Stimulated activated CD4-positive, alpha-beta T cell treated with anti-CD3 and anti-CD28 coated beads, Interleukin-1b, Interleukin-23, amount 100 ng/mL, for 48 hours (primary cell): ENCODE data around the gene PDZD7.

ENCODE experiments used
- DNase-seq: peaks from one replicate; pipeline ENCODE4 v3.0.0-alpha.2; 2020

Gene PDZD7

DNA sequence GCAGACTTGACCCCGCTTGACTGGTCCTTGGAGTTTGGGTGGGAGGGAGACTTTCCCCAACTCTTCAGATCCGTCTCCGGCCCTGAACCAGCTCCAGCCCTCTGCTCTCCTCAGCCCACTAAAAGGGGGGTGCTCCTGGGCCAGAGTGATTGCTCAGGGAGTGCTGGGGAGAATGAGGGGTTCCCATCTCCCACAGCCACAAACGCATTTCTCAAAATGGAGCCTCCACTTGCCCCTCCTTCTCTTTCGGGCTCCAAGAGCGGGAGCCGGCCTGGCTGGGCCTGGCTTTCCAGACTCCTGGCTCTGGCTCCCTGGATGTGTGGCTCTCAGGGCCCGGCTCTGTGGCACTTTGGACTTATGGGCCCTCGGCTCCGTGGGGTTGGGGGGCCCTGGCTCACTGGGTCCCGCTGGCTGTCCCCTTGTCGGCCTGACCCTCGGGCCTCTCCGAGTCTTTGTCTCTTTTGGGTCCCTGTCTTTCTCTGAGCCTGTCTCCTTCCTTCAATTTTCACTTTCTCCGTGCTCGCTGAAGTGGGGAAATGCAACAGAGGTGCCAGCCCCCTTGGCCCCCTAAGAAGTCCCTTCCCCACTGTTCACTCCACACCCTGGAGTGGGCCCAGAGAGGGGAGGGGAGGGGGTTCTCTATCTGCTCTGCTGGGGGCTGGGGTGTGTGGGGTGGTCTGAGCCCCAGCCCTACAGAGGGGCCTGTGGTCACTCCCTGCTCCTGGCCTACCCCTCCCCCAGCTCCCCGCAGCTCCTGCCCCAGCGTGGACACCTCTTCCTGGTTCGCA is 30.6 kb downstream of the PDZD7 start:
- DNase-seq, result no peak

DNA sequence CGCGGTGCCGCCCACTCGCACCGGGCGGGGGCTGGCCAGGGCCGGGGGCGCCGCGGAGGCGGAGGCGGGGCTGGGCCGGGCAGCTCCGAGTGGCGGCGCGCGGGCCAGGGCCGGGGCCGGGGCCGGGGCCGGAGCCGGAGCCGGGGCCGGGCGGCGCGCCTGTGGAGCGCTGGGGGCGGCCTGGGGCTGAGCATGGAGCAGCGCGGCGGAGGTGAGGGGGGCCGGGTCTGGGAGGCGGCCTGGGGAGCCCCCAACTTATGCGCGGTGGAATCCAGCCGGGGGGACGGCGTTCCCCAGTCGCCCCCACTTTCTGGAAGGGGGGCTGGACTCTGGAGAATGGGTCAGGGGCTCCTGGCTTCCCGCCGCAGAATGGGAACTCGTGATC is 31.2 kb downstream of the PDZD7 start, which contains the start of gene LZTS2:
TSS of gene LZTS2 (plus strand) at position 67 of the 385 bp plus-strand sequence. CDS start 2,731 bp downstream, outside the sequence.
- DNase-seq, result no peak

DNA sequence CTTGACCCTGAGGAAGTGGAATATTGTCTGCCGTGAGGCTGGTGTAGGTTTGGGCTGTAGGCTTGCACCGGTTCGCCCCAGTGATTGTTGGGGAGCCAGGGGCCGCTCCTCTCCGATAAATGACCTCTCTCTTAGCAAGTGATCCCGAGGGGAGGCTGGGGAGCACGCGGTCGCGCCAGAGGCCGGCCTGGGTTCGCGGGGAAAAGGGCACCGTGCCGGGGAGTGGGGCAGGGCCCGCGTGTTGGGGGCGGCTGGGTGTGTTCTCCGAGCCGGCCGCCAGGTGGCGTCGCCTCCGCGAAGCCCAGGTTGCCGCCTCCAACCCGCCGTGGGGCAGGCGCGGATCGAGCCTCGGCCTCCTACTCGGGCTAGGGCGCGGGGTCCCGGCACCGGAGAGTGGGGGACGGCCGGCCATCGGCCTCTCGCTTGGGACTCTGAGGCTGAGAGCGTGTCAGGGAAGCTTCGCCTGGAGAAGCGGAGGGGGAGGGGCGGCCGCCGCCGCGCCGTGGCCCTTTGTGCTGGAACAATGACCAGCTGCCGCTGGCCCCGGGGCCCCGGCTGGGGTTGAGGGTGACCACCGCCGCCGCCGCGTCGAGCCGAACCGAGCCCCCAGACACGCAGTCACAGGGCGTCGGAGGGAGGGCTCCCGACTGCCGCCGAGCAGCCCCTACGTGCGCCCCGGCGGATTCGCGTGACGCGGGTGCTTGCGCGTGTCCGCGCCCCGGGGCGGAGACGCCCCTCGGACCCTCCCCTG is 31.8 kb downstream of the PDZD7 start:
- DNase-seq, result peak; percentile 75

DNA sequence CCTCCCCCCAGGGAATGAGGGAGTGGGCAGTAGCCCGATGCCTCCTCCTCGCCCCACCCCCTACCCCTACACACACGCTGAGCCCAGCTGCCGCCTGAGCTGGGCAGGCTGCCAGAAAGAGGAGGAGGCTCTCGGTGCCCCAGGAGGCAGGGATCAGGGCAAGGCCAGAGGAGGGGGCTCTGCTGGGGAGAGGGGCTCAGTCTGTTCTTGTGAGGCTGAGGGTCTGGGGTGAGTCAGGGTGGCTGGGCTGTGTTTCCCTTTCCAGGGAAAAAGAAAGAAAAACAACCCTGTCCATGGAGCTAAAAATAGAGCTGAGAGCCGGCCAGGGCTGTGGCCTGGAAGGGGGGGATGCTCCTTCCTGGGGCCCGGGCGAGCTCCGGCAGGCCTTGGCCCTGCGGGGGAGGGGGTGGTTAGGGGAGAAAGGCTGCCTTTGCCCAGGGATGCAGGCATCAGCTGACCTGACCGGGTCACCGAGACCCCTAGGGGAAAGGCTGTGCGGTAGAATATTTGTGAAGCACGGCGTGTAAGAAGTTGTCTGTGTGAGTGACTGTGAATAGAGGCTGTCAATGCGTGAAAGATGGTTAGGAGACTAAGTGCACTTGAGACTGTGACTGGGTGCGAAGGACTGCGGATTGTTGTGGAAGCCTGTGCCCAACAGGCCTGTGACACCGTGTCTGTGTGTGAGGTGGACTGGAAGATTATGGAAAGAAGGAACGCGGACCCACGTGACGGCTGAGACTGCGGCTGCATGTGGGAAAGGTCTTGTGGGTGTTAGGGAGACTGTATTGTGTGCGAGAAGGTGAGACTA is 32.5 kb downstream of the PDZD7 start:
- peak; percentile 64 for DNase-seq

DNA sequence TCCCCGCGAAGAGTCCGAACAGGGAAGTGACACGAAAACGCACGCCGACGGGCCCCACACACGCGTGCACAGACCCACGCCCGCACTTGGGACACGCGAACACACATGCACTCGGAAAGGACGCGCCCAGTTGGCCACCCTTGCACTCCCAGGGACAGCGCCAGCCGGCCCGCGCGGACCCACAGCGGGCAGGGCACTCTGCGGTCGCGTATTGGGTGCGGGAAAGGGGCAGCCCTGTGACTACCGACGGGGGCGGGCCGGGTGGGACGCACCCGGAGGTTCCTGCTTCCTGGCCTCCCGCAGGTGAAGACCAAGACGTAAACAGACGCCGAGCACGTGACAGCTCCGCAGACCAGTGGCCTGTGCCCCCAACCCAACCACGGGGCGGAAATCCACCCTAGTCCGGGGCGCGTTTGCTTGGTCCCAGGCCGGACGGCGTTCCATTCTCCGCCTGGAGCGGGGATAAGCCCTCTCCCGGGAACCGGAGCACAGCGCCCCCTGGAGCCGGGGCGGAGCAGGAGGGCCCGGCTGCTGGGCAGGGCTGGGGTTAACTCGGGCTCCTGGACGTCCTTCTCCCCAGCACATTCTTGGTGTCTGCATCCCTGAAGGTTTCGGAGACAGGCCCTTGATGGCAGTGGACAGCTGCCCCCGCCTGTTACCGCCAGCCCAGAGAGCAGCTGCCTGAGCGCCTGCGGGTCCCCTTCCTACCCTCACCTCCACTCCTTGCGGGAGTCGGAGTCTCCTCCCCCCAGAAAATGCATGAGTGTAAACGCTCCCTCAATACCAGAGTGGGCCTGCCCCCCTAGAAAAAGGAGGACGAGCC is 33.4 kb downstream of the PDZD7 start:
- DNase-seq, result peak; percentile 68

DNA sequence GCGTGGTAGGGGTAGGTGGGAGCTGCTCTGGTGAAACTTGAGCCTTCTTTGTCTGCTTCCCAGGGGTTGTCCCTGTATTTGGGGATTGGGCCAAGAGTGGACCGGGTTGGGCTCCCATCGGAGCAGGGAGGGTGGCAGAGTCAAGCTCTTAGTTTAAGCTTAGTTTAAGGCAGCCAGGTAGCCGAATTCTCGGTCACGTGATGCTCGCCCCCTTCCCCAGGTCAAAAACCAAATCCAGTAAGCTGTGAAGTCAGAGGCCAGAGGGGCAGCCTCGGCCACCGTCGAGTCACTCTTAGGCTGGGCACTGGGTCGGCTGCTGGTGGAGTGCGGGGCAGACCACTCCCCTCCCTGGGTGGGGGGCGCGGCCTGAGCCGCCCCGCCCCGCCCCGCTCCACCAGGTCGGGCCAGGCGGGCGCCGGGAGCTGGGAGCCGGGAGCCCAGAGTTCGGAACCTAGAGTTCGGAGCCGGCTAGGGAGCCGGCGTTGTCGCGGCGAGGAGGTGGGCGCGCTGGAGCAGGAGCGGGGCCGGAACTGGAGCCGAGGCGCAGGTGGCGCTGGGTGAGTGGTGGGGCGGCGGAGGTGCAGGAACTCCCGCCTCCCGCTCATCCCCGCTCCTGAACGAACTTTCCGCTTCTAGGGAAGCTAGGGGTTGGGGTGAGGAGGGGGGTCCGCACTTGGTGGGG is 34.1 kb downstream of the PDZD7 start:
- DNase-seq, result peak; percentile 35

DNA sequence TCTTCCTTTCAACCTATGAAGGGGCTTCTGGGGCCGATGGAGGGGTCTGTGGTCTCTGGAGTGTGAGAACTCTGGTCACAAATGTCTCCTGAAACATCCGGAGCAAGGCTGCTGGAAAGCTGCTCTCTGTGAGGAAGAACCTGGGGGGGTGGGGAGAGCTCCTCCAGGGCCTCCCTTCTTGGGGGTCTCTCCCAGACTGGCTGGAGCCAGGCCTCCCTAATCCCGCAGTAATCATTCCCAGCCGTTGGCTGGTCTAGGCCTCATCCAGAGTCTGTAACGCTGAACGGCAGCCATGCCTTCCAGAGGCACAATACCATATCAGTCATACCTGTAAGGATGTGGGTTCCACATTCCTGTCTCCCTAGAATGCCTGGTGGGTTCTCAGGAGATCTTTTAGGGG is 35.7 kb downstream of the PDZD7 start:
- DNase-seq, result no peak

DNA sequence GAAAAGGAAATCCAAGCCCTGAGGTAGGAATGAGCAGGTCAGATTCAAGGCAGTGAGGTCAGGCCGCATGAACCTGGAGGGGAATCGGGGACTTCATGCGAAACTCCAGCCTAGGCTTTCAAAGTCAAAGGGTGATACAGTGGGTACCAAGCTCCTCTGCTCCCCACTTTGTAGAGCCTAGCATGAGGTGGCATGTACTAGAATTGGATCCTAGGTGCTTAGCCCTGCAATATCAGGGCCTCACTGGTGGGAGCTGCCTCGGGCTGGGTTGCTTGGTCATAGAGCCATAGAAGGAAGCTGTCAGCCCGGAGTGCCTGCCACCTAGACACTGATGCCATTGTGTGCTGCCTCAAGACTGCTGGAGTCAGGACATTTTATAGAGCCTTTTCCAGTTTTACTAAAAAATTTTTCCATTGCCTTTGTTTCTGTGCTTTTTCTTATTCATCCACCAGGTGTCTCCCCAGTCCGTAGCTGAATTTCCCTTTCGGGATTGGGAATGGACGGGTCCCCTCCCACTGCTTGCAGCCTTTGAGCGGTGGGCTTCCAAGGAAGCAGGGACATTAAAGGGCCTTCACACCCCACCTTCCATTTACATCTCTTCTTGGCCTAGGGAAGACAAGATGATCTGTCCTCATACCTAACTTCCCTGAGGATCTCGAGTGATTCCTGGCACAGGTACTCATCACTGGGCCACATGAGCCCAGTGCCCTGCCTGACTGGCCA is 36.8 kb downstream of the PDZD7 start:
- DNase-seq, result no peak

DNA sequence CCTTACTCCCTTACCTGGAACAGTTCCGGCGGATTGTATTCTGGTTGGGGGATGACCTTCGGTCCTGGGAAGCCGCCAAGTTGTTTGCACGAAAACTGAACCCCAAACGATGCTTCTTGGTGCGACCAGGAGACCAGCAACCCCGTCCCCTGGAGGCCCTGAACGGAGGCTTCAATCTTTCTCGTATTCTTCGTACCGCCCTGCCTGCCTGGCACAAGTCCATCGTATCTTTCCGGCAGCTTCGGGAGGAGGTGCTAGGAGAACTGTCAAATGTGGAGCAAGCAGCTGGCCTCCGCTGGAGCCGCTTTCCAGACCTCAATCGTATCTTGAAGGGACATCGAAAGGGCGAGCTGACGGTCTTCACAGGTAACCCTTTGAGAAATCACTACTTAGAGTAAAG is 41.8 kb downstream of the PDZD7 start:
- DNase-seq, result no peak

DNA sequence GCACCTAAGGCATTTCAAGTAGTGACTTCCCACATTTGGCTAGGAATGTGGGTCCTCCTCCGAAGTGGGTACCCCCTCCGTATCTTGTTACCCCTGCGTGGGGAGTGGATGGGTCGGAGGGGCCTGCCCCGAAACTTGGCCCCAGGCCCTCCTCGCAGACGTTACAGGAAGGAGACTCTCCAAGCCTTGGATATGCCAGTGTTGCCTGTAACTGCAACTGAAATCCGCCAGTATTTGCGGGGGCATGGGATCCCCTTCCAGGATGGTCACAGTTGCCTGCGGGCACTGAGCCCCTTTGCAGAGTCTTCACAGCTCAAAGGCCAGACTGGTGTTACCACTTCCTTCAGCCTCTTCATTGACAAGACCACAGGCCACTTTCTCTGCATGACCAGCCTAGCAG is 42.8 kb downstream of the PDZD7 start:
- DNase-seq, result no peak

DNA sequence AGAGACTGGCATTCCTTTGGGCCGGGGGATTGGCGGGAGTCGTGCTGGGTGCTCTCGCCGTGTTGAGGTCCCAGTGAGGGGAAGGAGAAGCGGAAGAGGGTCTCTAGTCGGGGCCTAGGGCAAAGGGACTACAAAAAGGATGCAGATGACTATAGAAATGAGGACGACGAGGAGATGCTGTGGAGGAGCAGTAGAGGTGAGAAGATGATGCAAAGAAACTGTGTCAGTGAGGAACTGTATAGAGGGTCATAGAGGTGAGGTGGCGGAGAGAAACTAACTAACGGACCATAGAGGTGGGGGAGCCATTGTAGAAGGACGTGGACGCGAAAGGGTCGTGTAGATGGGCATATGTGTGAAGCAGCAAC is 43.3 kb downstream of the PDZD7 start:
- no peak for DNase-seq

DNA sequence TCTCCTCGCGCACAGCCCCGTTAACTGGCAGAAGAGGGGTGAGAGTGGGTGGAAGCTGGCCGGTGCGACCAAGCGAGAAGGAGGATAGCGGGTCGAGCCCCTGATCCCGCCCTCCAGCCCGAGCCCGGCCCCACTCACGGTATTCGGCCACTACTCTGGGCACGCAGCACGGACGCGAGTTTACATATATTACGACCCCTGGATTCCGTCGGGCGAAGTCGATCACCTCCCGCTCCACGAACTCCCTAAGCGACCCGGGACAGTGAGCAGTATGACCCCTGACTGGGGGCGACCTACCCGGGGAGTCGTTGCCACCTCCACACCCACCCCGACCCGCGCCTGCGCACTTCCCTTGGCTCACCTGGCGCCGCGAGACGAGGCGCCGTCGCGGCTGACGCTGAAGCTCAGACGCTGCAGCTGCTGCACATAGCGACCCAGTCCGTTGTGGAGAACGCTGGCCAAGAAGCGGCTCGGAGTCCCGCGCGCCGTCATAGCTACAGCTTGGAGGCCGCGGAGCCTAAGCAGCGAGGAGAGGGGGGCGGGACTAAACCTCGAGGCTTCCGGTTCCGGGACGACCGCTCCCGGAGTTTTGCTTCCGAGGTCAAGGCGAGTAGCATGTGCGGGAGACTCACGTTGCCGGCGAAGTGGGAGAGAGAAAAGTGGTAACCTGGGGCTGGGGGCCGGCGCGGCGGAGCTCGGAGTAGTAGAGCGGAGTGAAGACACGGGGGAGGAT is 43.8 kb downstream of the PDZD7 start, which contains the start of the genes MRPL43 and TWNK:
TSS of gene MRPL43 (minus strand) at position 546 of the 733 bp plus-strand sequence. CDS start at position 492, 54 bp downstream.
TSS of gene TWNK (plus strand) at position 592 of the 733 bp plus-strand sequence. CDS start 668 bp downstream, outside the sequence.
- peak; percentile 84 for DNase-seq

DNA sequence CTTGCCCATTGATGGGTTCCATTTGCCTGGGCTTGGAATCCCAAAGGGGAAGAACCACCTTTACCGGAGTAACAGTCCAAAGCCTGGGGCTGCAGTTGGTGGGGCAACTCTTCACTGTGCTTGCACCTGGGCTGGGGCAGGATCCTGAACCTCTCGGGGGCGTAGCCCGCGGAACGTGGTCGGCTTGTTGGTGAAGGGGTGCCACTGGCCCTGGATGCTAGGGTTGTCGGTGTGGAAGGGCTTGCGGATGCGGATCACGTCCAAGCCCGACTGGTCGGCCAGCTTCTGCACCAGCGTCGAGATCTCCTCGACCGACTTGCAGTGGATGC is 44.3 kb downstream of the PDZD7 start:
- DNase-seq, result no peak

DNA sequence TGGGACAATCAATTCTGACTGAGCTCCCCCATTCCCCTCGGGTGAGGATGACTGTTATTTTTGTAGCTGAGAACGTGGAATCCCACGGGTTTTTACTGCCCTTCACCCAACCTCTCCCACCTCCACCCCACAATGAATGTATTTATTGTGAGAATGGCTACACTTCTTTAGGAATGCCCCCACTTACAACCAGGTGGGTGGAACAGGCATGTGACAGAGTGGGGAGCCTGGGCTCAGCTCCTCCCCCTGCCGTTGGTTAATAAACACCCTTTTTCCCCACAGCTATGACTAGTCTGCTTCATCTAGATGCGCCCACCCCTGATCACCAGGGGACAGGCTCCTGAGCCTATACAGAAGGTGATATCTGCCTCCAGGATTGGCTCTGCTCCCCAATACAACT is 45.6 kb downstream of the PDZD7 start:
- no peak for DNase-seq

DNA sequence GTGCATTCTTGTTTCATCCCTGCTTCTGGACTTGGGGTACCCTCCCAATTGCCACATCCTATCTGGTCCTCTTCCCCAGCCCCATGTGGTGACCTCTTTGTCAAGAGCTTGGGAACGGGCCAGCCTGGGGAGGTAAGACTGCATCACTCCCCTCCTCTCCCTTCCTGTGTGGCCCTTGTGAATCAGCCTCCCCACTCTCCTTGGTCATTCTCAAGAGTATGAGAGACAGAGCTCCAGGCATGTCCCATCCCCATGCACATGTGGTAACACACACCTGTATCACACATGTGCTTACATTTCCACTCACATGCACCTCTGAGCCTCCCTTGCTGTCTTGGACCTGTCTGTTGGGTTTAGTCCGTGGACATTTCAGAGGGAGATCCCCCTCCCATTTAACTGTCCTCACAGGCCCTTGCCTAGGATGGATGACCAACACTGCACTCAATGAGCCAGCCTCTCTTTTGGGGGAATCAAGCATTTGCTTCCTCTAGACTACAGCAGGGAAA is 46.2 kb downstream of the PDZD7 start:
- DNase-seq, result no peak

DNA sequence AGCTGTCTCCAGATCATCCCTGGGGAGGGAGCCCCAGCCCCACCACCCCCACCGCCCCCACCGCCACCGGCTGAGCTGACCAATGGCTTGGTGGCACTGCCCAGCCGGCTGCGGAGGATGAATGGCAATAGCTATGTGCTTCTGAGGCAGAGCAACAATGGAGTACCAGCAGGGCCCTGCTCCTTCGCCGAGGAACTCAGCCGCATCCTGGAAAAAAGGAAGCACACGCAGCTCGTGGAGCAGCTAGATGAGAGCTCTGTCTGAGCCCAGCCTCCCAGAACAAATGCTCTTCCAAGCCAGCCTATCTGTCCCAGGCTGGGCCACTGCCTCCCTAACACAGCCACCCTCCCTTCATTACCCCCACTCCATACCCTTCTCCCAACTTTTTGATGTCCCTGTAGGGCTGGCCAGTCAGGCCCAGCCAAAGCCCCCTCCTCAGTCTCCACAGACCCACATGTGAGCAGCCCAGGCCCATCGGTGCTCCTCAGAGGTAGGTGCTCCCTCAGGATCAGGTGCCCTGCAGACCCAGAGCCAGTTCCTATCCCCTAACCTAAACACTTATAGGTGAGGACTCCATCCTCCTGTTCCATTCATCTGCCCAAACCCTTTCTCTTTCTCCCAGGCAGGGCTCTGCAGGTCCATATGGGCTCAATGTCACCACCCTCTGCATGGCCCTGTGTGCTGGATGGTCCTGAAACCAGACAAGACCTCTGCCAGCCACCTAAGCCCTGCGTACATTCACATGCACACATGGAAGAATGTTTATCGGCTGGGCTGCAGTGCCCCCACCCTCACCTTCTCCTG is 46.9 kb downstream of the PDZD7 start:
- DNase-seq, result no peak

DNA sequence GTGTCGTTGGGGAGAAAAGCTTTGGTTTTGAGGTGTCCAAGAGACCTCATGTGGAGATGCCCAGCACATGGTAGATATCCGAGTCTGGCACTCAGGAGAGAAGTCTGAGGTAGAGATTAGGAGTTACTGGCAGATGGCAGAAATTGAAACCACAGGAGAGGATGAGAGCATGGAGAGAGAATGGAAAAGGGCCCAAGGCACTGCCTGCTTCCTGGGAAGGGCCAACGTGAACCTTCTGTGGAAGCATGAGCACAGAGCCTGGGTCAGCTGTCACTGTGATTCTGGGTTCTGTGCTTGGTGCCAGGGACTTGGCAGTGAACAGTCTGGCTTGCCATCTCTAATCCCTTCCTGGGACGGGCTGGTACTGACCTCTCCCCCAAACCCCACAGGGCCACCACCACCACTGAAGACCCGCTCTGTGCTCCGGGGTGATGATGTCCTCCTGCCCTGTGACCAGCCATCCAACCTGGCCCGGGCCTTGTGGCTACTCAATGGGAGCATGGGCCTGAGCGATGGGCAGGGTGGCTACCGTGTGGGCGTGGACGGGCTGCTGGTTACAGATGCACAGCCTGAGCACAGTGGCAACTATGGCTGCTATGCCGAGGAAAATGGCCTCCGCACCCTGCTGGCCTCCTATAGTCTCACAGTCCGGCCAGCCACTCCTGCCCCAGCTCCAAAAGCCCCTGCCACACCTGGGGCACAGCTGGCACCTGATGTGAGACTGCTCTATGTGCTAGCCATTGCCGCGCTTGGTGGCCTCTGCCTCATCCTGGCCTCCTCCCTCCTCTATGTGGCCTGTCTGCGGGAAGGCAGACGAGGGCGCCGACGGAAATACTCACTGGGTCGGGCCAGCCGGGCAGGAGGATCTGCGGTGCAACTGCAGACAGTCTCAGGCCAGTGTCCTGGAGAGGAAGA is 47.8 kb downstream of the PDZD7 start:
- DNase-seq, result no peak

DNA sequence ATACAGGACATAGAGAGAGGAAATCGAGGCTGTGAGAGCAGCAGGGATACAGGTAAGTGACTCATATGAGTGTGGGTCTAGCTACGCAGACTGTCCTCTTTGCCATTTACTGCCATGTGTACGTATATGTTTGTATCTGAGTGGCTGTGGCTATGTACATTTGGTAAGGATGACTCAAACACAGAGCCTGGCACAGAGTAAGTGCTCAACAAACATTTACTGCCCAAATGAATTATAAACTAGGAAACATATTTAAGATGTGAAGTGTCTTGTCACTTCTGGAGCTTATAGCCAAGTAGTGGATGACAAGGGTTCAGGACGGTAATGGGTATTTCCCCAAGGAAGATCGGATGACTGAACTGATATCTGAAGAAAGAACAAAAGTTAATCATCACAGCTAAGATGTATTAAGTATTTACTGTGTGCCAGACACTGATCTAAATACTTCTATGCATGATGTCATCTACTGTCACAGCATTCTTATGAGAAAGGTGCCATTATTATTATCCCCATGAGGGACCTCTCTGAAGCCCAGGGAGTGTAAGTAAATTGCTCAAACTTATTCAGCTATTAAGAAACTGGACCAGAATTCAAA is 49.7 kb downstream of the PDZD7 start:
- no peak for DNase-seq
